Glutamatergic neuron (in vitro differentiated cells): ENCODE measurements around the gene WDR27. TPM values are rescaled to one million over a fixed set of nuclear protein-coding genes. Genes with fewer than 3 reads are reported as not detected.

Experiments used
- DNase-seq: peaks from one replicate; pipeline ENCODE4 v3.0.0; 2022
- H3K27ac Mint-ChIP-seq: one replicate; pipeline ENCODE4 v1.8.0; 2020; ENCODE audit warnings: mild to moderate bottlenecking, mixed read lengths, inconsistent platforms; ENCODE audit not compliant: unreplicated experiment
- H3K27me3 Mint-ChIP-seq: one replicate; pipeline ENCODE4 v1.8.0; 2020; ENCODE audit warnings: mild to moderate bottlenecking, moderate library complexity, mixed read lengths, inconsistent platforms; ENCODE audit not compliant: unreplicated experiment
- H3K36me3 Mint-ChIP-seq: one replicate; pipeline ENCODE4 v1.8.0; 2020; ENCODE audit warnings: mild to moderate bottlenecking, mixed read lengths, inconsistent platforms; ENCODE audit not compliant: unreplicated experiment
- H3K4me1 Mint-ChIP-seq: one replicate; pipeline ENCODE4 v1.8.0; 2020; ENCODE audit warnings: mild to moderate bottlenecking, low read depth, mixed read lengths, inconsistent platforms; ENCODE audit not compliant: unreplicated experiment
- H3K4me3 Mint-ChIP-seq: one replicate; pipeline ENCODE4 v1.8.0; 2020; ENCODE audit warnings: mild to moderate bottlenecking, mixed read lengths, inconsistent platforms; ENCODE audit not compliant: unreplicated experiment
- H3K9me3 Mint-ChIP-seq: one replicate; pipeline ENCODE4 v1.8.0; 2020; ENCODE audit warnings: mild to moderate bottlenecking, moderate library complexity, mixed read lengths, inconsistent platforms; ENCODE audit not compliant: unreplicated experiment
- CTCF ChIP-seq: fragments of 200-600 bp; sonication (generic); IDR thresholded peaks from one replicate; pipeline ENCODE4 v1.5.0; 2021; ENCODE audit not compliant: partially characterized antibody, unreplicated experiment
- total RNA-seq: library from RNA; stranded (reverse); fragmentation: NEBNext Ultra II Directional; extraction: Animal tissue kit (Norgen Biotek cat#: 25700); gene quantifications from one replicate; pipeline ENCODE4 v1.2.1, GENCODE V29; 2021; ENCODE audit not compliant: unreplicated experiment

Gene WDR27
- total RNA-seq, 1 donor from 2014 or later: 64.8 TPM

DNA sequence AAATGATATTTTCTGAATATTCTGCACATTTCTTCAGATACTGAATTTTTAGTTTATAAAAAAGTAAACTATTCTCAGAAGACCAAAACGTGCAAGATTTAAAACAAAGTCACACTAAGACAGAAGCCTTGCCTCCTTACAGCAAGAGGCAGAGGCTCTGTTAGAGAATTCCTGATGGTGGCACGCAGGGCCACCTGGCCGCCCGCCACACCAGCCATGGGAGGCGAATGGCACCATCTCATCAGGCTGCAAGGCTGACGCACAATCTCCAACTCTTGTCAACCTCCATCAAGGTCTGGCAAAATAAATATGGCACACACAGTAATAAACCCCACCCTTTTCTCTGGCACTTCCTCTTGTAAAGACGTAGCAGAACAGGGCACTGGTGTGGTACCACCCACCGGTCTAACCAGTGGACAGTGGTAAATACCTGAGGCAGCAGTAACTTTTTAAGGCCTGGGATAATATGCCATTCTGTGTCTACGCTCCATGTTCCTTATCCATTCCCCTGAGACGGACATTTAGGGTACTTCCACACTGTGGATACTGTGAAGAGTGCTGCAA is 111.4 kb downstream of the WDR27 start:
- H3K4me3 Mint-ChIP-seq: no peak overlapping the region
- TF ChIP-seq CTCF: no peak
- H3K4me1 Mint-ChIP-seq: no peaks in the 10 kb centered on the region

GRCh38 chr6:169589699-169590257 is 112.1 kb downstream of the WDR27 start:
- no peak overlapping the region for H3K27ac Mint-ChIP-seq
- no peaks in the 10 kb centered on the region for H3K4me1 Mint-ChIP-seq
- no peaks in the 10 kb centered on the region for H3K36me3 Mint-ChIP-seq
- no peak for DNase-seq
- H3K4me3 Mint-ChIP-seq: no peak overlapping the region
- peaks cover 1% of the 10 kb centered on the region for H3K9me3 Mint-ChIP-seq
- TF ChIP-seq CTCF: no peak
- no peaks in the 10 kb centered on the region for H3K27me3 Mint-ChIP-seq

More for the DNA sequence above, 111.4 kb downstream of the WDR27 start:
- Mint-ChIP-seq H3K27ac (no peak overlapping the region), H3K9me3 (peaks cover 1% of the 10 kb centered on the region), H3K27me3 (no peaks in the 10 kb centered on the region), H3K36me3 (no peaks in the 10 kb centered on the region)
- DNase-seq: no peak

DNA sequence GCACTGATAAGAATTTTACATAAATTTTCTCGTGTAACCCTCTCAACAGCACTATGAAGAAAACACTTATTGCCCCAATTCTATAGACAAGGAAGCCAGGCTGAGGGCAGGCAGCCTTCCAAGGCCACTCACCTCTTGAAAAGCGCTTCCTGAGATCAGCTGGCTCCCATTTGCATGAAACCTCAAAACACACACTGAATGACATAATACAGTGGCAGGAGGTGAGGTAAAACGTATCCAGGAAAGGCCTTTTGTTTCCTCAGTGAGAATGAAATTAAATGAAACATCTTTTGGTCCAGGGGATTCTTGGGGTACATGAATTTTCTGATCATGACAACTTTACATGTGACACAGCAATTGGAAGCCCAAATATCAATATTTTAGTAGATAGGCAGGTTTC is 112.5 kb downstream of the WDR27 start:
- Mint-ChIP-seq H3K4me1 (no peaks in the 10 kb centered on the region), H3K4me3 (no peak overlapping the region), H3K27ac (no peak overlapping the region), H3K36me3 (no peaks in the 10 kb centered on the region), H3K27me3 (no peaks in the 10 kb centered on the region), H3K9me3 (peaks cover 1% of the 10 kb centered on the region)
- no peak for TF ChIP-seq CTCF
- DNase-seq: no peak

GRCh38 chr6:169587975-169588374 is 113.9 kb downstream of the WDR27 start:
- no peak for TF ChIP-seq CTCF
- H3K27ac Mint-ChIP-seq: no peak overlapping the region

GRCh38 chr6:169583886-169584541 is 117.8 kb downstream of the WDR27 start:
- Mint-ChIP-seq H3K27me3 (no peaks in the 10 kb centered on the region), H3K36me3 (peaks cover 6% of the 10 kb centered on the region), H3K4me3 (no peak overlapping the region), H3K9me3 (peaks cover 1% of the 10 kb centered on the region), H3K27ac (no peak overlapping the region), H3K4me1 (no peaks in the 10 kb centered on the region)
- no peak for DNase-seq
- TF ChIP-seq CTCF: no peak

More at GRCh38 chr6:169587975-169588374, 113.9 kb downstream of the WDR27 start:
- H3K4me1 Mint-ChIP-seq: no peaks in the 10 kb centered on the region
- peaks cover 1% of the 10 kb centered on the region for H3K9me3 Mint-ChIP-seq
- DNase-seq: no peak
- H3K4me3 Mint-ChIP-seq: no peak overlapping the region
- no peaks in the 10 kb centered on the region for H3K27me3 Mint-ChIP-seq
- no peaks in the 10 kb centered on the region for H3K36me3 Mint-ChIP-seq
